T-cell (primary cell): ENCODE data around the gene SPTBN1. TPM values are rescaled to one million over a fixed set of nuclear protein-coding genes. Genes with fewer than 3 reads are reported as not detected.
"Not testable (repeated sequence)": the region's sequence is repeated elsewhere in the genome, so short reads cannot be mapped to it uniquely, and the experiment has no call there.

ENCODE experiments used
- ATAC-seq, 4 experiments: fragments of 200-7000 bp in 3 of 4; fragments of 150-1000 bp in 1 of 4; cut with Tn5 transposase; replicated peaks in 1 of 4; 1 replicate in 3 of 4; 2 replicates in 1 of 4; pipeline ENCODE4 v1.10.0; 2021; ENCODE audit warnings: moderate library complexity in 3 of 4, mild to moderate bottlenecking in 2 of 4, moderate number of reproducible peaks in 1 of 4
- CTCF ChIA-PET, 2 donors: fragments of 300-600 bp; sonication (Branson Sonifier 250); formaldehyde crosslinking; loops; one replicate each; lab custom pipeline; 2022; ENCODE audit warnings: antibody characterized with exemption in 2 of 2; lab: Charles Lee
- POLR2A ChIA-PET, 2 donors: fragments of 300-600 bp; sonication (Branson Sonifier 250); formaldehyde crosslinking; loops; one replicate each; lab custom pipeline; 2022; ENCODE audit warnings: antibody characterized with exemption in 2 of 2; lab: Charles Lee
- DNase-seq, 35 experiments: peaks; one replicate each; pipeline versions ENCODE4 v3.0.0 to v3.0.0-alpha.2; 2013 to 2023
- H3K27ac ChIP-seq: one replicate; pipeline ENCODE4 v1.5.1; 2013; ENCODE audit warnings: low read length
- H3K27me3 ChIP-seq, 2 experiments: replicated peaks in 1 of 2; 1 replicate in 1 of 2; 2 replicates in 1 of 2; pipeline versions ENCODE4 v1.6.1 to v1.7.0; 2013; ENCODE audit warnings: low read length in 1 of 2, mixed read lengths in 1 of 2; ENCODE audit not compliant: control insufficient read depth in 2 of 2, insufficient read depth in 2 of 2; ENCODE audit errors: extremely low read depth in 1 of 2
- H3K36me3 ChIP-seq, 2 donors: 1 replicate in 1 of 2; 2 replicates in 1 of 2; pipeline versions ENCODE4 v1.6.1 to v1.7.0; 2013; ENCODE audit warnings: low read length in 1 of 2; ENCODE audit not compliant: control insufficient read depth in 2 of 2, insufficient read depth in 1 of 2; ENCODE audit errors: extremely low read depth in 1 of 2
- H3K4me1 ChIP-seq, 2 experiments: 1 replicate in 1 of 2; 2 replicates in 1 of 2; pipeline versions ENCODE4 v1.6.1 to v1.7.0; 2013; ENCODE audit warnings: low read length in 2 of 2, mixed read lengths in 1 of 2; ENCODE audit not compliant: insufficient read depth in 2 of 2, control insufficient read depth in 1 of 2; ENCODE audit errors: extremely low read depth in 1 of 2
- H3K4me3 ChIP-seq, 2 donors: 1 replicate in 1 of 2; 2 replicates in 1 of 2; pipeline versions ENCODE4 v1.5.1 to v1.7.0; 2013; ENCODE audit warnings: mild to moderate bottlenecking in 2 of 2, low read length in 1 of 2, moderate library complexity in 1 of 2; ENCODE audit not compliant: control insufficient read depth in 1 of 2; ENCODE audit errors: extremely low read depth in 1 of 2
- H3K9me3 ChIP-seq: 2 replicates; pipeline ENCODE4 v1.7.0; 2013
- H3K27ac Mint-ChIP-seq, 2 donors: one replicate each; pipeline ENCODE4 v1.8.0; 2020 to 2021; ENCODE audit warnings: mild to moderate bottlenecking in 2 of 2, mixed read lengths in 2 of 2
- H3K27me3 Mint-ChIP-seq, 2 donors: one replicate each; pipeline ENCODE4 v1.8.0; 2021 to 2022; ENCODE audit warnings: mixed read lengths in 2 of 2
- H3K36me3 Mint-ChIP-seq: one replicate; pipeline ENCODE4 v1.8.0; 2021; ENCODE audit warnings: mixed read lengths
- H3K4me1 Mint-ChIP-seq, 3 donors: one replicate each; pipeline ENCODE4 v1.8.0; 2020 to 2022; ENCODE audit warnings: mixed read lengths in 3 of 3, mild to moderate bottlenecking in 1 of 3
- H3K4me3 Mint-ChIP-seq, 3 donors: one replicate each; pipeline ENCODE4 v1.8.0; 2020 to 2022; ENCODE audit warnings: mild to moderate bottlenecking in 3 of 3, mixed read lengths in 3 of 3, moderate library complexity in 3 of 3
- H3K9me3 Mint-ChIP-seq, 3 donors: one replicate each; pipeline ENCODE4 v1.8.0; 2020 to 2022; ENCODE audit warnings: mixed read lengths in 3 of 3
- WGBS: methylation state at CpG from one replicate; pipeline ENCODE4 v1.1.5; 2013; ENCODE audit warnings: missing lambda C conversion rate; ENCODE audit not compliant: insufficient coverage; 5-methylcytosine and 5-hydroxymethylcytosine counted together
- total RNA-seq, 35 experiments: library from RNA in 6 of 35; stranded (reverse) in 6 of 35; fragments of 120-200 nt in 1 of 35; gene quantifications; one replicate each; pipeline versions ENCODE4 v1.2.1 to v1.2.4 and lab custom pipeline; 2013 to 2026

Gene SPTBN1
- total RNA-seq, 5 donors from 2014 or later (not counting 1 experiment from before 2014, with no cell fraction given), result 129 to 222 (median 139) TPM

- H3K27ac Mint-ChIP-seq, result no peak overlapping the region
- no peaks in the 10 kb centered on the region for H3K4me1 Mint-ChIP-seq
- no peaks in the 10 kb centered on the region for H3K36me3 Mint-ChIP-seq
- no peaks in the 10 kb centered on the region for H3K9me3 ChIP-seq
- H3K9me3 Mint-ChIP-seq, result no peaks in the 10 kb centered on the region
- H3K4me3 Mint-ChIP-seq, result no peak overlapping the region
- H3K27me3 ChIP-seq, result no peaks in the 10 kb centered on the region
- no peaks in the 10 kb centered on the region for H3K36me3 ChIP-seq
- no peaks in the 10 kb centered on the region for H3K4me1 ChIP-seq
- no peaks in the 10 kb centered on the region for H3K27me3 Mint-ChIP-seq
- H3K4me3 ChIP-seq, result no peak overlapping the region
- POLR2A ChIA-PET, result no interaction called here
- no CpG with 5 or more reads among the region's 2 CpGs for WGBS
- ATAC-seq (no peak), DNase-seq (no peak)
- no peak overlapping the region for H3K27ac ChIP-seq
- CTCF ChIA-PET, result interaction anchor here (0.6 to 0.7 kb wide), 3 partner anchors 44 to 466 kb away, joined by 3 read pairs; no protein-coding TSS in a partner anchor
Measured at GRCh38 chr2:54504866-54505265, 48.7 kb downstream of the SPTBN1 start.

GRCh38 chr2:54508541-54508940 is 52.4 kb downstream of the SPTBN1 start:
- Mint-ChIP-seq H3K27ac (no peak overlapping the region), H3K9me3 (no peaks in the 10 kb centered on the region), H3K4me1 (peaks cover 0 to 6% (median 0%) of the 10 kb centered on the region in 3 donors), H3K27me3 (no peaks in the 10 kb centered on the region), H3K36me3 (no peaks in the 10 kb centered on the region), H3K4me3 (no peak overlapping the region)
- ChIA-PET POLR2A (no interaction called here), CTCF (interaction anchor here in 1 of 2 donors (0.7 kb wide), 1 partner anchor 466 kb away, joined by 3 read pairs; no protein-coding TSS in a partner anchor)
- Histone ChIP-seq H3K4me3 (no peak overlapping the region), H3K27me3 (peaks cover 0 to 3% of the 10 kb centered on the region in 2 experiments), H3K9me3 (no peaks in the 10 kb centered on the region), H3K36me3 (no peaks in the 10 kb centered on the region), H3K27ac (no peak overlapping the region), H3K4me1 (peaks cover 0 to 3% of the 10 kb centered on the region in 2 experiments)
- 85% methylated on average over 3 of the region's 6 CpGs for WGBS
- ATAC-seq (no peak), DNase-seq (no peak)

GRCh38 chr2:54509043-54509442 is 52.9 kb downstream of the SPTBN1 start:
- H3K27ac Mint-ChIP-seq, result not testable (repeated sequence)

GRCh38 chr2:54510916-54511315 is 54.8 kb downstream of the SPTBN1 start:
- Mint-ChIP-seq H3K27ac (no peak overlapping the region), H3K36me3 (no peaks in the 10 kb centered on the region), H3K4me1 (peaks cover 0 to 6% (median 0%) of the 10 kb centered on the region in 3 donors), H3K9me3 (no peaks in the 10 kb centered on the region), H3K4me3 (no peak overlapping the region), H3K27me3 (no peaks in the 10 kb centered on the region)
- H3K27me3 ChIP-seq, result peaks cover 0 to 3% of the 10 kb centered on the region in 2 experiments
- WGBS, result 100% methylated on average over 1 of the region's 2 CpGs
- ChIA-PET POLR2A (no interaction called here), CTCF (no interaction called here)
- no peaks in the 10 kb centered on the region for H3K36me3 ChIP-seq
- no peak overlapping the region for H3K27ac ChIP-seq
- H3K4me3 ChIP-seq, result no peak overlapping the region
- H3K4me1 ChIP-seq, result peaks cover 0 to 3% of the 10 kb centered on the region in 2 experiments
- no peaks in the 10 kb centered on the region for H3K9me3 ChIP-seq
- DNase-seq (no peak), ATAC-seq (no peak)

More at GRCh38 chr2:54509043-54509442, 52.9 kb downstream of the SPTBN1 start:
- H3K36me3 ChIP-seq, H3K27ac ChIP-seq, H3K9me3 Mint-ChIP-seq, H3K4me3 ChIP-seq, H3K27me3 ChIP-seq, H3K27me3 Mint-ChIP-seq, POLR2A ChIA-PET, H3K4me3 Mint-ChIP-seq, H3K36me3 Mint-ChIP-seq, H3K9me3 ChIP-seq, H3K4me1 ChIP-seq, DNase-seq, ATAC-seq, H3K4me1 Mint-ChIP-seq: not testable (repeated sequence)
- CTCF ChIA-PET, result interaction anchor here in 1 of 2 donors (0.7 kb wide), 1 partner anchor 466 kb away, joined by 3 read pairs; no protein-coding TSS in a partner anchor
- 100% methylated on average over 4 of the region's 5 CpGs for WGBS

- ATAC-seq, result no peak
Measured at GRCh38 chr2:54512183-54512582, 56.1 kb downstream of the SPTBN1 start.

GRCh38 chr2:54512663-54513362 is 56.7 kb downstream of the SPTBN1 start:
- peak in 1 of 4 experiments; percentile 27 for ATAC-seq
- Mint-ChIP-seq H3K36me3 (no peaks in the 10 kb centered on the region), H3K4me3 (no peak overlapping the region), H3K27me3 (no peaks in the 10 kb centered on the region), H3K9me3 (no peaks in the 10 kb centered on the region), H3K27ac (no peak overlapping the region), H3K4me1 (peaks cover 0 to 6% (median 0%) of the 10 kb centered on the region in 3 donors)
- Histone ChIP-seq H3K4me3 (no peak overlapping the region), H3K27me3 (peaks cover 0 to 3% of the 10 kb centered on the region in 2 experiments), H3K36me3 (no peaks in the 10 kb centered on the region), H3K4me1 (peaks cover 0 to 3% of the 10 kb centered on the region in 2 experiments), H3K9me3 (no peaks in the 10 kb centered on the region), H3K27ac (no peak overlapping the region)
- POLR2A ChIA-PET, result no interaction called here
- CTCF ChIA-PET, result interaction anchor here in 1 of 2 donors (0.7 kb wide), 1 partner anchor 100 kb away, joined by 3 read pairs; no protein-coding TSS in a partner anchor
- DNase-seq, result no peak
- 94% methylated on average over 3 of the region's 4 CpGs for WGBS

More at GRCh38 chr2:54512183-54512582, 56.1 kb downstream of the SPTBN1 start:
- H3K27ac ChIP-seq, result no peak overlapping the region
- H3K27me3 ChIP-seq, result peaks cover 0 to 3% of the 10 kb centered on the region in 2 experiments
- H3K4me3 Mint-ChIP-seq, result no peak overlapping the region
- POLR2A ChIA-PET, result no interaction called here
- peaks cover 0 to 3% of the 10 kb centered on the region in 2 experiments for H3K4me1 ChIP-seq
- no peaks in the 10 kb centered on the region for H3K27me3 Mint-ChIP-seq
- no peaks in the 10 kb centered on the region for H3K9me3 ChIP-seq
- no peaks in the 10 kb centered on the region for H3K9me3 Mint-ChIP-seq
- no peak for DNase-seq
- H3K27ac Mint-ChIP-seq, result no peak overlapping the region
- no peaks in the 10 kb centered on the region for H3K36me3 ChIP-seq
- 83% methylated on average over 1 of the region's 3 CpGs for WGBS
- peaks cover 0 to 6% (median 0%) of the 10 kb centered on the region in 3 donors for H3K4me1 Mint-ChIP-seq
- H3K4me3 ChIP-seq, result no peak overlapping the region
- H3K36me3 Mint-ChIP-seq, result no peaks in the 10 kb centered on the region
- CTCF ChIA-PET, result no interaction called here
